Neural cell (in vitro differentiated cells): Measurements from ENCODE around the gene PDILT. TPM values are rescaled to one million over a fixed set of nuclear protein-coding genes. Genes with fewer than 3 reads are reported as not detected.

Experiments used
- H2AFZ ChIP-seq: fragments of 200-600, 300-800 bp; sonication (generic), shearing (Covaris generic); 2 replicates; pipeline ENCODE4 v1.6.0; 2014; ENCODE audit warnings: low read depth, mild to moderate bottlenecking, antibody characterized with exemption, low read length, moderate library complexity
- H3F3A ChIP-seq: fragments of 200-600 bp; shearing (Covaris generic); 2 replicates; pipeline ENCODE4 v1.6.1; 2016; ENCODE audit warnings: mild to moderate bottlenecking, moderate library complexity, mixed read lengths, antibody characterized with exemption, low read length; ENCODE audit not compliant: insufficient read depth, poor library complexity, severe bottlenecking
- H3K27ac ChIP-seq: fragments of 200-600, 300-800 bp; sonication (generic), shearing (Covaris generic); 2 replicates; pipeline ENCODE4 v1.5.1; 2014; ENCODE audit warnings: mild to moderate bottlenecking, low read length, moderate library complexity
- H3K27me3 ChIP-seq: fragments of 300-800, 200-600 bp; sonication (generic), shearing (Covaris generic); 2 replicates; pipeline ENCODE4 v1.6.0; 2014; ENCODE audit warnings: mild to moderate bottlenecking, low read depth, low read length, moderate library complexity; ENCODE audit not compliant: insufficient read depth
- H3K36me3 ChIP-seq: fragments of 300-800, 200-600 bp; sonication (generic), shearing (Covaris generic); 2 replicates; pipeline ENCODE4 v1.5.1; 2014; ENCODE audit warnings: mild to moderate bottlenecking, antibody characterized with exemption, low read length, moderate library complexity; ENCODE audit not compliant: insufficient read depth
- H3K4me2 ChIP-seq: fragments of 300-800, 200-600 bp; sonication (generic), shearing (Covaris generic); 2 replicates; pipeline ENCODE4 v1.6.0; 2014; ENCODE audit warnings: mild to moderate bottlenecking, low read length
- H3K4me3 ChIP-seq: fragments of 300-800, 200-600 bp; sonication (generic), shearing (Covaris generic); 2 replicates; pipeline ENCODE4 v1.5.1; 2014; ENCODE audit warnings: mild to moderate bottlenecking, low read length, moderate library complexity
- H3K79me2 ChIP-seq: fragments of 200-600 bp; shearing (Covaris generic); replicated peaks from 2 replicates; pipeline ENCODE4 v1.6.0; 2014; ENCODE audit warnings: mild to moderate bottlenecking, low read length, moderate library complexity; ENCODE audit not compliant: insufficient read depth
- H3K9ac ChIP-seq: fragments of 300-800, 200-600 bp; sonication (generic), shearing (Covaris generic); 2 replicates; pipeline ENCODE4 v1.6.1; 2016; ENCODE audit warnings: mild to moderate bottlenecking, low read length, mixed read lengths
- H3K9me2 ChIP-seq: fragments of 200-600 bp; shearing (Covaris generic); 2 replicates; pipeline ENCODE4 v1.6.1; 2016; ENCODE audit warnings: mild to moderate bottlenecking, low read length, mixed read lengths; ENCODE audit not compliant: insufficient read depth
- H3K9me3 ChIP-seq: fragments of 200-600, 300-800 bp; sonication (generic), shearing (Covaris generic); 2 replicates; pipeline ENCODE4 v1.6.1; 2016; ENCODE audit warnings: mild to moderate bottlenecking, mixed run types, low read length, moderate library complexity, mixed read lengths
- H4K20me1 ChIP-seq: fragments of 200-600 bp; shearing (Covaris generic); 2 replicates; pipeline ENCODE4 v1.6.1; 2016; ENCODE audit warnings: mild to moderate bottlenecking, mixed run types; ENCODE audit not compliant: insufficient read depth
- EP300 ChIP-seq: fragments of 450-650 bp; conservative IDR thresholded peaks from 2 replicates; pipeline ENCODE4 v1.6.1; 2014; ENCODE audit warnings: antibody characterized with exemption, mild to moderate bottlenecking, moderate library complexity; ENCODE audit not compliant: poor library complexity, severe bottlenecking
- EZH2 ChIP-seq: fragments of 200-600, 300-800 bp; shearing (Covaris generic), sonication (generic); IDR thresholded peaks from 2 replicates; pipeline ENCODE4 v1.6.1; 2014; ENCODE audit warnings: antibody characterized with exemption, low read length, borderline replicate concordance, mild to moderate bottlenecking; ENCODE audit not compliant: insufficient read depth, poor library complexity, severe bottlenecking
- MXI1 ChIP-seq: fragments of 450-650 bp; conservative IDR thresholded peaks from 2 replicates; pipeline ENCODE4 v1.6.1; 2014; ENCODE audit warnings: antibody characterized with exemption, mild to moderate bottlenecking; ENCODE audit not compliant: poor library complexity, severe bottlenecking
- POLR2AphosphoS5 ChIP-seq: IDR thresholded peaks from 2 replicates; pipeline ENCODE4 v1.6.1; 2012
- RAD21 ChIP-seq: fragments of 450-650 bp; conservative IDR thresholded peaks from 2 replicates; pipeline ENCODE4 v1.6.1; 2014; ENCODE audit warnings: antibody characterized with exemption, mild to moderate bottlenecking, moderate library complexity
- SMC3 ChIP-seq: fragments of 450-650 bp; conservative IDR thresholded peaks from 2 replicates; pipeline ENCODE4 v1.6.1; 2014; ENCODE audit warnings: antibody characterized with exemption, mild to moderate bottlenecking, moderate library complexity; ENCODE audit not compliant: poor library complexity
- TAF1 ChIP-seq: IDR thresholded peaks from 2 replicates; pipeline ENCODE4 v1.6.1; 2012; ENCODE audit warnings: low read depth
- polyA plus RNA-seq: library from polyadenylated mRNA; depleted of rRNA; stranded (reverse); fragments of >200 nt; gene quantifications from 2 replicates; pipeline ENCODE4 v1.2.3, GENCODE V29; 2014
- TF ChIP-seq, protein P1 (sequence below): fragments of 450-650 bp; IDR thresholded peaks from 2 replicates; pipeline ENCODE4 v1.5.1; 2014; ENCODE audit warnings: antibody characterized with exemption, mild to moderate bottlenecking, moderate library complexity; ENCODE audit not compliant: poor library complexity, severe bottlenecking
- TF ChIP-seq, protein P2 (sequence below): IDR thresholded peaks from 2 replicates; pipeline ENCODE4 v1.6.1; 2012; ENCODE audit warnings: borderline replicate concordance

The PDILT gene
- polyA plus RNA-seq, 1 donor from 2014 or later, result not detected

DNA sequence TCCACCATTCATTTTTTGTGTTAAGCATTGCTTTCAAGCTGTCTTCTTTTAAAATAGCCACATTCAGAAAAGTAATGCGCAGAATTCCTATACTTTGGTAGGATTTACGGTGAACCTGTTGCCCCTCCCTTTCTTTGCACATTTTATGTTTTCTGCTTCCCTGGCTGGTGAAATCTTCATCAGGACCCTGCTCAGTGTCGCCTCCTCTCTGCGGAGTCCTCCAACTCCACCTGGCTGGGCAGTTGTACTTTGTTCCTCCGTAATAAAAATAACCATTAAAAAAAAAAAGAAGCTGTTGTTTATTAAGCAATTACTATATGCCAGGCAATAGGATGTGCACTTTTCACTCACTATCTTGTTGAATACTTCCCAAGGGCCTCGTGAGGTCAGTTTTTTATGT lies 54.9 kb downstream of the PDILT start:
- Histone ChIP-seq H3K36me3 (no peaks in the 10 kb centered on the region), H3K79me2 (no peaks in the 10 kb centered on the region), H3K9me2 (no peaks in the 10 kb centered on the region), H3K27ac (no peak overlapping the region), H2AFZ (no peak overlapping the region), H3K9ac (no peak overlapping the region), H3K27me3 (no peaks in the 10 kb centered on the region), H3F3A (no peaks in the 10 kb centered on the region), H3K9me3 (no peaks in the 10 kb centered on the region), H4K20me1 (no peaks in the 10 kb centered on the region), H3K4me3 (no peak overlapping the region), H3K4me2 (no peak overlapping the region)
- TF ChIP-seq MXI1 (no peak), SMC3 (no peak), EP300 (no peak)
- TF ChIP-seq, protein P1, sequence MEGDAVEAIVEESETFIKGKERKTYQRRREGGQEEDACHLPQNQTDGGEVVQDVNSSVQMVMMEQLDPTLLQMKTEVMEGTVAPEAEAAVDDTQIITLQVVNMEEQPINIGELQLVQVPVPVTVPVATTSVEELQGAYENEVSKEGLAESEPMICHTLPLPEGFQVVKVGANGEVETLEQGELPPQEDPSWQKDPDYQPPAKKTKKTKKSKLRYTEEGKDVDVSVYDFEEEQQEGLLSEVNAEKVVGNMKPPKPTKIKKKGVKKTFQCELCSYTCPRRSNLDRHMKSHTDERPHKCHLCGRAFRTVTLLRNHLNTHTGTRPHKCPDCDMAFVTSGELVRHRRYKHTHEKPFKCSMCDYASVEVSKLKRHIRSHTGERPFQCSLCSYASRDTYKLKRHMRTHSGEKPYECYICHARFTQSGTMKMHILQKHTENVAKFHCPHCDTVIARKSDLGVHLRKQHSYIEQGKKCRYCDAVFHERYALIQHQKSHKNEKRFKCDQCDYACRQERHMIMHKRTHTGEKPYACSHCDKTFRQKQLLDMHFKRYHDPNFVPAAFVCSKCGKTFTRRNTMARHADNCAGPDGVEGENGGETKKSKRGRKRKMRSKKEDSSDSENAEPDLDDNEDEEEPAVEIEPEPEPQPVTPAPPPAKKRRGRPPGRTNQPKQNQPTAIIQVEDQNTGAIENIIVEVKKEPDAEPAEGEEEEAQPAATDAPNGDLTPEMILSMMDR, result no peak

DNA sequence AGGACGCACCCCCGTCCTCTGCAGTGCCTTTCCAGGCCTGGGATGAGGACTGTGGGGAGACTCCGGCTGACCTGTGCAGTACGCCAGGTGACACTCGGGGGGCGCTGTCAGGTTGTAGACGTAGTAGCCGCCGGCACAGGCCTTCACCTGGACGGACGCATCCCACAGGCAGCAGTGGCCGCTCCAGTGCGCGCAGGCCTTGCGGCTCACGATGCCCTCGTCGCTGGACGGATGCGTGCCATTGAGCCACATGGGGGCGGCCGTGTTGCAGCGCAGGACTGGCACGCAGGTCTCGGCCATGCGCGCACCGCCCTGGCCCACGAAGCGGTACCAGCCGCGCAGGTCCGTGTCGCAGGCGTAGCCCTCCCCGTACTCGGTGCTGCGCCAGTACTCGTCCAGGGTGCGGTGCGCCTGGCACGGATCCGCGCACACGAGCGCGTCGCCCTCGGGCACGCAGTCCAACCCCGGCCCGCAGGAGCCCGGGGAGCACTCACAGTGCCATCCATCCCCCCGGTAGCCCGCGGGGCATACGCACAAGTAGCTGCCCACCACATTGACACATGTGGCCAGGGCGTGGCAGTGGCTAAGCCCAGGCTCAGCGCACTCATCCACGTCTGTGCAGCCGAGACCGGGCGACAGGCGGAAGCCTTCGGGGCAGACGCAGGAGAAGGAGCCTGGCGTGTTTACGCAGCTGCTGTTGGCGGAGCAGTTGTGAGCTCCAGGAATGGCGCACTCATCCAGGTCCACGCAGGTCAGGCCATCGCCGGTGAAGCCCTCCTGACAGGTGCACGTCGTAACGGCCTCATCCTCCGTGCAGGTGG lies 56.0 kb downstream of the PDILT start:
- TF ChIP-seq EP300 (no peak), EZH2 (no peak), MXI1 (no peak), SMC3 (no peak), TAF1 (no peak), RAD21 (no peak), POLR2AphosphoS5 (no peak)
- TF ChIP-seq, protein P2, sequence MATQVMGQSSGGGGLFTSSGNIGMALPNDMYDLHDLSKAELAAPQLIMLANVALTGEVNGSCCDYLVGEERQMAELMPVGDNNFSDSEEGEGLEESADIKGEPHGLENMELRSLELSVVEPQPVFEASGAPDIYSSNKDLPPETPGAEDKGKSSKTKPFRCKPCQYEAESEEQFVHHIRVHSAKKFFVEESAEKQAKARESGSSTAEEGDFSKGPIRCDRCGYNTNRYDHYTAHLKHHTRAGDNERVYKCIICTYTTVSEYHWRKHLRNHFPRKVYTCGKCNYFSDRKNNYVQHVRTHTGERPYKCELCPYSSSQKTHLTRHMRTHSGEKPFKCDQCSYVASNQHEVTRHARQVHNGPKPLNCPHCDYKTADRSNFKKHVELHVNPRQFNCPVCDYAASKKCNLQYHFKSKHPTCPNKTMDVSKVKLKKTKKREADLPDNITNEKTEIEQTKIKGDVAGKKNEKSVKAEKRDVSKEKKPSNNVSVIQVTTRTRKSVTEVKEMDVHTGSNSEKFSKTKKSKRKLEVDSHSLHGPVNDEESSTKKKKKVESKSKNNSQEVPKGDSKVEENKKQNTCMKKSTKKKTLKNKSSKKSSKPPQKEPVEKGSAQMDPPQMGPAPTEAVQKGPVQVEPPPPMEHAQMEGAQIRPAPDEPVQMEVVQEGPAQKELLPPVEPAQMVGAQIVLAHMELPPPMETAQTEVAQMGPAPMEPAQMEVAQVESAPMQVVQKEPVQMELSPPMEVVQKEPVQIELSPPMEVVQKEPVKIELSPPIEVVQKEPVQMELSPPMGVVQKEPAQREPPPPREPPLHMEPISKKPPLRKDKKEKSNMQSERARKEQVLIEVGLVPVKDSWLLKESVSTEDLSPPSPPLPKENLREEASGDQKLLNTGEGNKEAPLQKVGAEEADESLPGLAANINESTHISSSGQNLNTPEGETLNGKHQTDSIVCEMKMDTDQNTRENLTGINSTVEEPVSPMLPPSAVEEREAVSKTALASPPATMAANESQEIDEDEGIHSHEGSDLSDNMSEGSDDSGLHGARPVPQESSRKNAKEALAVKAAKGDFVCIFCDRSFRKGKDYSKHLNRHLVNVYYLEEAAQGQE, result no peak
- TF ChIP-seq, protein P1, result no peak

More for the DNA sequence above, 56.0 kb downstream of the PDILT start:
- no peak overlapping the region for H3K4me2 ChIP-seq
- H2AFZ ChIP-seq, result no peak overlapping the region
- no peak overlapping the region for H3K27ac ChIP-seq
- H3K9me2 ChIP-seq, result no peaks in the 10 kb centered on the region
- no peak overlapping the region for H3K4me3 ChIP-seq
- no peaks in the 10 kb centered on the region for H3K36me3 ChIP-seq
- no peak overlapping the region for H3K9ac ChIP-seq
- H3K9me3 ChIP-seq, result no peaks in the 10 kb centered on the region
- H4K20me1 ChIP-seq, result no peaks in the 10 kb centered on the region
- no peaks in the 10 kb centered on the region for H3K27me3 ChIP-seq
- no peaks in the 10 kb centered on the region for H3K79me2 ChIP-seq
- H3F3A ChIP-seq, result no peaks in the 10 kb centered on the region
